ENCODE measurements around the gene RBPJ.
"Not testable (repeated sequence)": the region's sequence is repeated elsewhere in the genome, so short reads cannot be mapped to it uniquely, and the experiment has no call there.

Gene RBPJ

GRCh38 chr4:26375551-26375950 lies 54.7 kb downstream of the RBPJ start:
- DNase-seq (ENCODE audit: low read depth in 2 of 2) = no peak

- DNase-seq (ENCODE audit: low read depth in 2 of 2) = no peak
These were observed 56.8 kb downstream of the RBPJ start for GRCh38 chr4:26377328-26378311.

GRCh38 chr4:26379837-26380236 lies 59.0 kb downstream of the RBPJ start:
- no peak for DNase-seq (ENCODE audit: low read depth in 2 of 2)

- no peak for DNase-seq (ENCODE audit: low read depth in 2 of 2)
These were observed 59.9 kb downstream of the RBPJ start for GRCh38 chr4:26380740-26381139.

- DNase-seq (ENCODE audit: low read depth in 2 of 2) = no peak
These were observed 63.7 kb downstream of the RBPJ start for GRCh38 chr4:26384380-26385057.

GRCh38 chr4:26385690-26386089 lies 64.9 kb downstream of the RBPJ start:
- DNase-seq (ENCODE audit: low read depth in 2 of 2) = no peak

- no peak for DNase-seq (ENCODE audit: low read depth in 2 of 2)
These were observed 65.6 kb downstream of the RBPJ start for GRCh38 chr4:26386386-26386785.

GRCh38 chr4:26388671-26389070 lies 67.9 kb downstream of the RBPJ start:
- no peak for DNase-seq (ENCODE audit: low read depth in 2 of 2)

GRCh38 chr4:26397086-26397485 lies 76.3 kb downstream of the RBPJ start:
- DNase-seq (ENCODE audit: low read depth in 2 of 2) = no peak

GRCh38 chr4:26400132-26400531 lies 79.3 kb downstream of the RBPJ start:
- no peak for DNase-seq (ENCODE audit: low read depth in 2 of 2)

- not testable (repeated sequence) for DNase-seq (ENCODE audit: low read depth in 2 of 2)
These were observed 81.2 kb downstream of the RBPJ start for GRCh38 chr4:26402017-26402416.

- no peak for DNase-seq (ENCODE audit: low read depth in 2 of 2)
These were observed 81.6 kb downstream of the RBPJ start for GRCh38 chr4:26402458-26402857.

GRCh38 chr4:26404743-26405206 lies 84.0 kb downstream of the RBPJ start:
- DNase-seq (ENCODE audit: low read depth in 2 of 2) = no peak

- no peak for DNase-seq (ENCODE audit: low read depth in 2 of 2)
These were observed 85.6 kb downstream of the RBPJ start for GRCh38 chr4:26406346-26406975.

- no peak for DNase-seq (ENCODE audit: low read depth in 2 of 2)
These were observed 86.7 kb downstream of the RBPJ start for GRCh38 chr4:26407476-26407875.

GRCh38 chr4:26410385-26411293 lies 89.8 kb downstream of the RBPJ start:
- no peak for DNase-seq (ENCODE audit: low read depth in 2 of 2)

- no peak for DNase-seq (ENCODE audit: low read depth in 2 of 2)
These were observed 91.9 kb downstream of the RBPJ start for GRCh38 chr4:26412381-26413372.

- no peak for DNase-seq (ENCODE audit: low read depth in 2 of 2)
These were observed 92.8 kb downstream of the RBPJ start for GRCh38 chr4:26413582-26413981.

GRCh38 chr4:26418107-26418506 lies 97.3 kb downstream of the RBPJ start:
- DNase-seq (ENCODE audit: low read depth in 2 of 2) = no peak

- no peak for DNase-seq (ENCODE audit: low read depth in 2 of 2)
These were observed 98.0 kb downstream of the RBPJ start for GRCh38 chr4:26418850-26419249.

Measured in stimulated activated CD8-positive, alpha-beta memory T cell treated with anti-CD3 and anti-CD28 coated beads, Interleukin-7, amount 100 ng/mL, for 1 hour (primary cell).